HG03571 (cell line): ENCODE measurements around the gene VPS54.
A peak's percentile ranks its signal among the peaks of the same experiment; 100 is the strongest.

Experiments
- ATAC-seq: cut with Tn5 transposase; IDR thresholded peaks from one replicate; pipeline ENCODE4 v1.9.1; 2021; ENCODE audit not compliant: unreplicated experiment

The VPS54 gene

DNA sequence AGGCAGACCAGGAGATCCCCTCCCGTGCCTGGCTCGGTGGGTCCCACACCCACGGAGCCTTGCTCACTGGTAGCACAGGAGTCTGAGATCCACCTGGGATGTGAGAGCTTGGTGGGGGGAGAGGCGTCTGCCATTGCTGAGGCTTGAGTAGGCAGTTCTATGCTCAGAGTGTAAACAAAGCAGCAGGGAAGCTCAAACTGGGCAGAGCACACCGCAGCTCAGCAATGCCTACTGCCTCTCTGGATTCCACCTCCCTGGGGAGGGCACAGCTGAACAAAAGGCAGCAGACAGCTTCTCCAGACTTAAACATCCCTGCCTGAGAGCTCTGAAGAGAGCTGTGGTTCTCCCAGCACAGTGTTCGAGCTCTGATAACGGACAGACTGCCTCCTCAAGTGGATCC is 92.4 kb downstream of the VPS54 start:
- no peak for ATAC-seq

DNA sequence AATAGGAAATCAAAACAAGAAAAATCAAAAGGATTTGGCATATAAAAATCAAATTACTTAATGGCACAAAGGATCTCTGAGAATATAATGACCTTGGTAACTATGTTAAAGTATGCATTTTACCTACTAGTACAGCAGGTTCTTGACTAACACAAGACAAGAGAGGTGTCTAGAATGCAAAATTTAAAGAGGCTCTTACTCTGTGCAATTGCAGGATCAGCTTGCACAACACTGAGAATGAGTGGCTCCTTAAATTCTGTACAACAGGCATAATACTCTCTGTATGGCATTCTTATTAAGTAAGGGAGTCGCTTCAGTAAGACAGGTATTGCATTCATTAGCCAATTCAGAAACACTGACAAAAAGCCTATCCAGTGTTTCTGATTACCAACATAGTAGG is 104.9 kb downstream of the VPS54 start:
- ATAC-seq, result no peak

DNA sequence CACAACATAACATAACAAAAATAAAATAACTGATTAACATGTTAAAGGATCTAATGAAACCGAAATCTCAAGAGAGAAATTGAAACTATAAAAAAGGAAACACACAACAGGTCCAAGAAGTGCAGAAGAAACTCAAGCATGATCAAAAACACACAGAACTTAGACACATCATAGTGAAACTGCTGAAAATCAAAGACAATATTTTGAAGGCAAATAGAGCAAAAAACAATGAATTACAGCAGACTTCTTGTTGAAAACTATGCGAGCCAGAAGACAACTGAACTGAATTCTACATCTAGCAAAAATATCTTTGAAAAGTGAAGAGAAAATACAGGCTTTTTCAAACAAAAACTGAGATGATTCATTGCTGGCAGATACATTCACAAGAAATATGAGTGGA is 116.2 kb downstream of the VPS54 start:
- no peak for ATAC-seq

DNA sequence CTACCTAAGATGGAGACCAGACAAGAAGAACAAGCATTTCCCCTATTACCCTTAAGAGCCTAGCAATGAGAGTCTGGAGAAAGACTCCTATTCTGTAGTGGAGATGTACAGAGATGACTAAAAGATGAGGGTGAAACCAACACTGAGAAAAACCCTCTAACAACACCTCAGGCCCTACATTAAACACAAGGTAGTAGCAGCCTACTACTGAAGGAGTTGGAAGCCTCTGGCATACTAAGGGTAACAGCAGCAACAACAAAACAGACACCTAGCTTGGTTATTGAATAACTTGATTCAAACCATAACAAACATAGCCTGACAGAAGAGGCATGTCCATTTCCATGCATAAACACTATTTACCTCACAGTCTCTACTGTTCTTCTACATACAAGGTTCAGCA is 117.1 kb downstream of the VPS54 start:
- ATAC-seq, result no peak

DNA sequence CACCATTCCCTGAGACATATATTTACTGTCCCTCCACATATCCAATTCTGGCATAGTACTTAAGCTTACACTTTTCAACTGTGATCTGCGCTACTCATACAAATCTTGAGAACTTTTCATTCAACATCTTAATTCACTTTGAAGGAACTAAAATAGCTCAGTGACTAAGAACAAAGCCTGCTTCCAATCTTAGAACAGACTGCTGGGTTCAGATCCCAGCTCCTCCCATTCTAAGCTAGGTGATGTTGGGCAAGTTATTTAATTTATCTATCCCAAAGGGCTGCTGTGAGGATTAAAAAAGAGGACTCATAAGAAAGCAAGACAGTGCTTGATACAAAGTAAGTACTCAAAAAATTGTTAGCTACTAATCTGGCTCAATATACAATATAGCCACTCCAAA is 119.6 kb downstream of the VPS54 start:
- no peak for ATAC-seq

DNA sequence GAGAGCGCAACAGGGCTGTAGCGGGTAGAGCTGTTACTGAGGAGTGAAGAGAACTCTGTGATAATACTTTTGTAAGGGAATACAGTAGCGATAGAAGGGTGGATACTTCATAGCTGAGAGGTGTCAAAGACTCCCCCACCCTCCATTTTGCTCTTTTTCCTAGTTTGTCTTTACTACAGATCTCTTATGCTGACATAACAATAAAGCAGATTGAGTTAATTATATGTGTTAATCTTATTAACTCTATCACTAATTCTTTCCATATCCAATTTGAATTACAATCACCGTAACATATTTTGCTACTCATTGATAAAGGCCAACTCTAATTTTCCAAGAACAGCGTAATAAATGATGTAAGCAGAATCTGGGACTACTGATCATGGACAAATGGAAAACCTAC is 120.4 kb downstream of the VPS54 start:
- ATAC-seq, result no peak

DNA sequence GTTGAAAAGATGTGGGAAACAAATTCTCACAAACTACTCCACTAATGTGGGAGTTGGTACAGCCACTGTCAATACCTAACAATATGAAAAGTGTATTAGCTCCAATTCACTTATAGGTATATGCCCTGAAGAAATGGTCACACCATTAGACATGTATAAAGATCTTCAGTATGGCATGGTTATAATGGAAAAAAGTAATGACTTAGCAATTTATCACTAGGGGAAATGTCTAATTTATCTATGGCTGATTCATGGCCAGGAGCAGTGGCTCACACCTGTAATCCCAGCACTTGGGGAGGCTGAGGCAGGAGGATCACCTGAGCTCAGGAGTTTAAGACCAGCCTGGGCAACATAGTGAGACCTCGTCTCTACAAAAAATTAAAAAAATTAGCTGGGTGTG is 125.1 kb downstream of the VPS54 start:
- no peak for ATAC-seq

DNA sequence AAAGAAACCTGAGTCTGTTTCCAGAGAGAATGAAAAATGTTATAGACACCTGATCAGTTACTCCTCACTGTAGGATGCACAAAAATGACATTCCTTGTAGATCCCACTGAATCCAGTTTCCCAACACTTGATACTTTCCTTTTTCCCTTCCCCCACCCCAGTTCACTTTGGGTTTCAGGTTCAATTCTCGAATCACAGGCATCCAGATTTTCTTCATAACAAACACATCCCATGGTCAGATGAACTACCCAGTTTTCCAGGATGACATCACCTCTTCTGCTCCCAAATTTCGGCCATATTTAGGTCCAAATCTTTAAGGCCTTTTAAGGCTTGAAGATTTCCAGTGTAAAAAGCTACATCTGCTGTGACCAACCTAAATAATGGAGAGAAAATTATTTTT is 126.1 kb downstream of the VPS54 start:
- ATAC-seq, result no peak

DNA sequence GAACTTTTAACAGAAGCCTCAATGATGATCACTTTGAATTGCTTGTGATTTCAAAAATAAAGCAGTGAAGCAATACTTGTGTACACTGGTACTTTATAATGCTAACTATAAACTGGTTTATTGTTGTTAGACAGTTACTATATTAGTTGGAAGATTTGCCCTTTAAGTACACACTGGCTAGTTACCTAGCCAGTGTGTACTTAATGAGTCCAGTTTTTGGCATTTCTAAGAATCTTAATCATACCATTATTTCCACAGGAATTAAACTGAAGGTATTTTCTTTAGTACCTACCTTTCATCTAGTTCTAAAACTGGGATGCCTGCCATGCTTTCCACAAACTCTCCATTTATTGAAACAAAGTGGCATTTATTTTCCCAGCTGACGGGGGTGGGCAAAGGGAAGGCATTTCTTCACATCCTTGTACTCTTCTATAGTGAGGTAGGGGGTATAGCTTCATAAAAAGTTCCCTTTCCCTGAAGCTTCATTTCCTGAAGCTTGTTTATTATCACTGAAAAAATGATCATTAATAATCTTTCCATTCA is 127.7 kb downstream of the VPS54 start:
- ATAC-seq, result no peak

DNA sequence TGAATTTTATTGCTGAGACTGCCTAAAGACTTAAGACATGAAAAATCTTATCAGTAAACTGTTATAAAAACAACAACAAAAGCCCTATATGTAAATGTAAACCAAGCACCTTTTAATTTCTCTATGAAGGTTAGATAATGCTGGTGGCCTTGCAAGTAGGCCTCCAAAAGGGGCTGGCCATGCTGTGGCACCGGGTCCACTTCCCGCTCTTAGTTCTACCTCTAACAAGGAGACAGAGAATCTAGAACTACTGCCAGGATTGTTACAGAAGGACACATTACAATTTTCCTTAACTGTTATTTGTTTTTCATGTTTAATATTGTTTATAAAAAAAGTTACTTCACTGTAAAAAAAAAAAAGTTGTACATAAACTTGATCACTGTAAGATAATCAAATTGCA is 128.6 kb downstream of the VPS54 start:
- ATAC-seq, result no peak

DNA sequence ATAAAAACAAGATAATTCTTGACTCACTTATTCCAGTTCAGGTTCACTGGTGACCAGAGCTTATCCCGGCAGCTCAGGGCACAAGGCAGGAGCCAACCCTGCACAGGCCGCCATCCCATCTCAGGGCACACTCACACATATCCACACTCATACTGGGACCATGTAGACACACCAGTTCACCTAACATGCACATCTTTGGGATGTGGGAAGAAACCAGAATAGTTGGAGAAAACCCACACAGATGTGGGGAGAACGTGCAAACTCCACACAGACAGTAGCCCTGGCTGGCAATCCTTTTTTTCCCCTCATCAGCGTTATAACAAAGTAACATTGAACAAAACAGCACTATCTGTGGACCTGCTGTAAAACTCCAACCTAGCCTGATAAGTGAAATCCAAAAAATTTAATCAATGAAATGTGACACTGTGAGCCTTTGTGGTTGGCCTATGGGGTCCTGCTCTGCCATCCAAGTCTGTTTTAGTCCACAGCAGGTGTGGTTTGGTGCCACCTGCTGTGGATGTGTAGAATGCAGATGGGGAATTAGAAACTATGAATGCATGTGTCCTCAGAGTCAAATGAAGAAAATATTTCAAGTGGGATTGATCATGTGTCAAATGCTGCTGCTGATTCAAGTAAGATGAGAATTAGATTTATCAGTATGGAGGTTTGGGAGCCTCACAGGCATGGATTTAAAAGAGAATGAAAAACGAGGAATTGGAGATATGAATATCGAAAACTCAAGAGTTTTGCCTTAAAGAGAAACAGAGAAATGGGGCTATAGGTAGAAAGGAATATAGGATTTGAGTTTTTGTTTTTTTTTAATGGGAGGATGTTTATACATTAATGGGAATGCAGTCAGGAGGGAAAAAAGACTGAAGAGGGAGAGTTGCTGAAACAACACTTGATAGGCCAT is 130.5 kb downstream of the VPS54 start:
- ATAC-seq, result peak; percentile 76

DNA sequence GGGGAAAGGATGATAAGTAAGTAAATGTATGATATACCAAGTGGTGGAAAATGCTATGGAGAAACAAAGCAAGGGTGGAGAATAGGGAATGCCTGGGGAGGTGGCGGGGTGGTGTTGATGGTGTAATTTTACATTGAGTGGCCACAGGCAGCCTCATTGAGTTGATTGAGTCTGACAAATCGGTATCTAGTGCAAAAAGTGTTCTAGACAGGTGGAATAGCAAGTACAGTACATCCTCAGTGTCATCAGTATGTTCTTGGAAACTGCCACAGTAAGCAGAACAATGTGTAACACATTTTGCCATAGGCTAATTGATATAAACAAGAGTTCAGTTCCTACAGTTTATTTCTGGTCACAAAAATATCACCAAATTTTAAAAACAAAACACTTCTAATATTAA is 131.2 kb downstream of the VPS54 start:
- no peak for ATAC-seq

DNA sequence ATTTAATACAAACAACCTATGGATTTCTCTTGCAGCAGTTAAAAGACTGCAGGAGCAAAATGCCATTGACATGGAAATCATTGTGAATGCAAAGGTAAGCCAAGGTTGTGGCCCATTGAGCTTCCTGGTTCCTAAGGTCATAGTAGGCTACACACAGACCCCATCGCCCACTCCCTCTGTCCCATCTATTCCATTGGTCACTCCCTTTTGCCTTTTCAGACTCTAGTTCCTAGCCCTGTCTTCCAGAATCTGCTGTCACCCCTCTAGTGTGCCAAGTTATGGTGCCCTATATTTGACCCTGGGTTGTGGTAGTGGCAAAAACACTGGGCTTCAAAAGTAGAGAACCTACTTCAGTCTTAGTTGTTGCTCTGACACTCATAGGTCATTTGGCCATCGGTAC is 132.8 kb downstream of the VPS54 start:
- ATAC-seq, result no peak

DNA sequence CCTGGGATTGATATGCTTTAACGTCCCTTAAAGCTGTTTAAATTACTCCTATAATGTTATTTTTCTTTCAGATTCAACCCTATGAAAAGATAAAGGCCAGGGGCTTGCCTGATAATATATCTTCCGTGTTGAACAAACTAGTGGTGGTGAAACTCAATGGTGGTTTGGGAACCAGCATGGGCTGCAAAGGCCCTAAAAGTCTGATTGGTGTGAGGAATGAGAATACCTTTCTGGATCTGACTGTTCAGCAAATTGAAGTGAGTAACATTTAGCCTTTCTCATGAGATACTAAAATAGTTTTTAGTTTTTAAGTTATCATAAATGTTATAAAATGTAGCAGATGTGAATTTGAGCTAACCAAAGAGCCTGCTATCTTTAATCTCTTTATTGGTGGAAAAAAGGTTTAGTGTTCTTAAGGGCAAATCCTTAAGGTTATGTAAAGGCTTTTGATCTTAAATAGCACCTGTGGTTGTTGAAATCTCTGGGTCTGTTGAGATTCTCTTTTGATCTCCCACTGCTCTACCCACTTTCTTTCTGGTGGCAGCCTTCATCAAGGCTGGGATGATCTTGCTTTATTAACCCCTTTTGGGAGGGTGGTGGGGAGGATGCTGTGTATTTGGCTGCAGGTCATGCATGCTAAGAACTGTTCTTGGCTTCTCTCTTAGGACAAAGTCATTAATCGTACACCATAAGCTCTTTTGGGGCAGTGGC is 136.7 kb downstream of the VPS54 start:
- ATAC-seq, result no peak

DNA sequence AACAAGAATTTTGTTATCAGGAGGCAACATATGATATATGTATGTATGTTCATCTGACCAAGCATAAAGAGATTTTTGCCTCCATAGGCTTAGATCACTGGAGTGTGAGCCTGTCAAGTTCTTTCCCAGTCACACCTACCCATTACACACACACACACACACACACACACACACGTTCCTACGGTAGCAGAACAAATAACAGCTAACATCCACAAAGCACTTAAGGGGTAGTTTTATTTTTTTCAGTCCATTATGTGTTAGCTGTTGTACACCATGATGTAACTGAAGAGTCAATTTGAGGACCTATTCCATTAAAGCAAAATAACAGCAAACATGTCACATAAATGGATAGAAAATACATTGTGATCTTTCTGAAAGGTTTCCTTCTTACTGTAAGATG is 138.0 kb downstream of the VPS54 start:
- no peak for ATAC-seq

DNA sequence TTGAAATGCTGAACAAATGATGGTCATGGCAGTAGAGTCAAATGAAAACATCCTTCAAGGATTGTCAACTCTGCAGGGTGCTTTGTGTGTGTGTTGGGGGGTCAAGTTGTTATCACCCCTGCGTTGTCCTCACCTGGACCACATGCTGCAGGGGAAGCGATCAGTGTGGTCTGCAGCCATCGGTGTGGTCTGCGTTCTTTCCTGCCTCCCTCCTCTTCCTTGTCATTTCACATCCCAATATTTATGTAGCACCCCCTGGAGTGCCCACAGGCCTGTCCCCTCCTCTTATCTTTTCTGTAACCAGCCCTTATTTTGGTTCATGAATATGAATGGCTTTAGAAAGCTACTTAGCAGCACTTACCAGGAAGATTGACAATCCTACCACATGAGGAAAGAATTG is 138.6 kb downstream of the VPS54 start:
- ATAC-seq, result no peak

DNA sequence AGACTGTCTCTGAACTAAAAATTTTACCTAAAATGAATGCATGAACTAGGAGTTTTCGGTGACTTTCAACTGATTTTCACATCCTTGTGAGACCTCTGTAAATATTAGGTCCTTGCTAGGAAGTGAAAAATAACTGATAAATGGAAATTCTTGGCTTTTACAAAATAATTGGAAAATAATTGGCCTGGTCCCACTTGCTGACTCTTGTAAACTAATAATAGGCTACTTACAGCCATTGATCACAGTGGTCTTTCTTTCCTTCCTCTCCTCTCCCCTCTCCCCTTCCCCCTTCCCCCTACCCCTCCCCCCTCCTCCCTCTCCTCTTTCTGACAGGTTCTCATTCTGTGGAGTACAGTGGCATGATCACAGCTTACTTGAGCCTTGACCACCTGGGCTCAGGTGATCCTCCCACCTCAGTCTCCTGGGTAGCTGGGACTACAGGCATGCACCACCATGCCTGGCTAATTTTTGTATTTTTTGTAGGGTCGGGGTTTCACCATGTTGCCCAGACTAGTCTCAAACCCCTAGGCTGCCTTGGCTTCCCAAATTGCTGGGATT is 139.3 kb downstream of the VPS54 start:
- ATAC-seq, result no peak

DNA sequence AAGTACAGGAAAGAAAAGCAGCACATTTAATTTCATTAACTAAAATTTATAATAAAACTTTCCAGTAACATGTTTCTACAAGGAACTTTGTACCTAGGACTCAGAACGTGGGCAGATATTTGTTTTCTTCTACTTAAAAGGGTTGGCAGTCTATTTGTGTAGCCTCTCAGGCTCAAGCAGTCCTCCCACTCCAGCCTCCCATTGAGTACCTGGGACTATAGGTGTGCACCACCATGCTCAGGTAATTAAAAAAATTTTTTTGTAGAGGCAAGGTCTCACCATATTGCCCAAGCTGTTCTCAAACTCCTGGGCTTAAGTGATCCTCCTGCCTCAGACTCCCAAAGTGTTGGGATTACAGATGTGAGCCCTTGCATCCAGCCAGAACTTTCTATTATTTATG is 140.7 kb downstream of the VPS54 start:
- no peak for ATAC-seq

DNA sequence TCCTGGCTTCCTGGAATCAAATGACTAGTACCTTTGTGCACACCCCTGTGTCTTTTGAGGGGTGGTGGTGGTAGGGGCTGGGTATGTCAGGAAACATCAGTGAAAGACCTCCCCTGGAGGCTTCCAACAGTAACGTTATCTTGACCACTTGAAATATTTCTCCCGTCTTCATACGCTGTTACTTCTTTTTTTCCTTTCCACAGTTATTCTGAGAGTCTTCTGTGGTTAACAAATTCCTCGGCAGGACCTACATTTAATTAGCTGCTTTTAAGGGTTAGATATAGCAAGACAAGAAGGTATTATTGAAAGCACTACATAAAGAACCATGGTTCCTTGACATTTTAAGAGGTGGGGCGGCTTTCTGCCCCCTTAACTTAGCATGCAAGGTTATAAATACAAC is 142.9 kb downstream of the VPS54 start:
- ATAC-seq, result no peak

DNA sequence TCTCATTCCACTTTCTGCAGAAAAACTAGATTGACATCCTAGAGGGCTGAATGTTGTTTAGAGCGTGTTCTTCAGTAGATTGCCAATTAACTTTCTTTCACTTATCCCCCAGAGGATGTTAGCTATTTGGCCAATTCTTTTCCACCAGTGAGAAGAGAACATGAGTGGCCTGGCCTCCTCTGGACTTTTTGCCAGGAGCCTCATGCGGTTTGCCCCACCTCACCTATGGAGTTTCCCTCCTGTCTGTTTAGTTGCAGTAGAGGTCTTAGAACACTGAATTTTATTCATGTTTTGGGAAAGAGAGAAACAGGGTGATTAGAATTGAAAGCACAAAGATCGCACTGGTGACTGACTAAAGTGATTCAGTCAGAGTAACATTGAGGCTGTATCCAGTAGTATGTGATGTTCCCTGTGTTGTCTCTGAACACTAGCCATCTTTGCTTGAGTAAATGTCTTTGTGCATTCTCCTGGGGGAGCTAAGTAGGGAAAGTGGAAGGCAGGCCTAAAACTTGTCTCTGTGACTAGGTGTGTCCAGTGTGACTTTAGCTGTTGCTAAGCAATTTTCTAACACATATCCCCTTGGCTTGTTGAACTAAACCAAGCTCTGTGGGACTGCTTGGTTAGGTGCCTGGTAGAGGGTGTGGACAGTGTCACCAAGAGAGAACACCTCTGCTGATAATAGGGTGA is 143.5 kb downstream of the VPS54 start:
- no peak for ATAC-seq

DNA sequence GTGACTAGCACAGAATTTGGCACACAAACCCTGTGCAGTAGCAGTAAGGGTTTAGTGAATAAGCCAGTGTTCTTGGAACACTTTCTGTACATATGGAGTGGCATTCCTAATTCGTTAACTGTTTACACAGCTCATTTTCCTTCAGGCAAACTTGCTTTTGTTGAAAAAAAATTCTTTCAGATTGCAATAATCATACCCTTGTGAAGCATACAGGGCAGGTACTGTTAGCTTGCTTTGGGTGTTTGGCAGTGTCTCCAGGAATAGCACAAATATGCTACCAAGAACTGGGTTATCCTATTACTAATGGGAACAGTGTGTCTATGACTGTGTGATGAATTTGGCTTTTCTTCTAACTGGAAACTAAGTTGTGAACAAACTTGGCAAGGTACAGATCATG is 144.1 kb downstream of the VPS54 start:
- no peak for ATAC-seq
